Keratinocyte (primary cell): ENCODE data around the gene CORO1C. TPM values are rescaled to one million over a fixed set of nuclear protein-coding genes. Genes with fewer than 3 reads are reported as not detected.

Experiments used
- DNase-seq: peaks from one replicate; pipeline ENCODE4 v3.0.0-alpha.2; 2011; ENCODE audit warnings: low read depth, missing footprints, low spot score
- FAIRE-seq: peaks from 2 replicates; lab custom pipeline; 2011; peaks lifted over from hg19 to GRCh38; lab: Jason Lieb, UNC
- H2AFZ ChIP-seq: 2 replicates; pipeline ENCODE4 v1.6.0; 2012; ENCODE audit warnings: low read length, control low read depth, inconsistent platforms; ENCODE audit not compliant: control insufficient read depth
- H3K27ac ChIP-seq: 2 replicates; pipeline ENCODE4 v1.5.1; 2011; ENCODE audit warnings: low read length; ENCODE audit not compliant: control insufficient read depth, insufficient read depth
- H3K27me3 ChIP-seq: 3 replicates; pipeline ENCODE4 v1.6.0; 2011; ENCODE audit warnings: low read length; ENCODE audit not compliant: control insufficient read depth, insufficient read depth; ENCODE audit errors: extremely low read depth
- H3K36me3 ChIP-seq, 2 experiments: 2 replicates in 1 of 2; 3 replicates in 1 of 2; pipeline ENCODE4 v1.5.1; 2011; ENCODE audit warnings: low read length in 2 of 2, mild to moderate bottlenecking in 1 of 2; ENCODE audit not compliant: control insufficient read depth in 2 of 2, insufficient read depth in 2 of 2; ENCODE audit errors: extremely low read depth in 1 of 2
- H3K4me1 ChIP-seq: 3 replicates; pipeline ENCODE4 v1.5.1; 2011; ENCODE audit warnings: low read length; ENCODE audit not compliant: control insufficient read depth, insufficient read depth; ENCODE audit errors: extremely low read depth
- H3K4me2 ChIP-seq: 3 replicates; pipeline ENCODE4 v1.6.0; 2011; ENCODE audit warnings: low read depth, low read length; ENCODE audit not compliant: control insufficient read depth, insufficient read depth; ENCODE audit errors: extremely low read depth
- H3K4me3 ChIP-seq, 3 experiments: fragments of 200-600 bp in 1 of 3; sonication (generic) in 1 of 3; 2 replicates in 2 of 3; 3 replicates in 1 of 3; pipeline ENCODE4 v1.5.1; 2011 to 2016; ENCODE audit warnings: low read length in 3 of 3, mild to moderate bottlenecking in 3 of 3, control low read depth in 2 of 3, inconsistent platforms in 1 of 3, low read depth in 1 of 3, mixed read lengths in 1 of 3, mixed run types in 1 of 3, moderate library complexity in 1 of 3; ENCODE audit not compliant: control insufficient read depth in 2 of 3, insufficient read depth in 2 of 3; ENCODE audit errors: extremely low read depth in 1 of 3
- H3K79me2 ChIP-seq: 2 replicates; pipeline ENCODE4 v1.6.0; 2012; ENCODE audit warnings: low read length; ENCODE audit not compliant: control insufficient read depth, insufficient read depth
- H3K9ac ChIP-seq: 3 replicates; pipeline ENCODE4 v1.6.0; 2011; ENCODE audit warnings: low read length; ENCODE audit not compliant: control insufficient read depth, insufficient read depth; ENCODE audit errors: extremely low read depth
- H3K9me1 ChIP-seq: 3 replicates; pipeline ENCODE4 v1.6.0; 2011; ENCODE audit warnings: low read length; ENCODE audit not compliant: control insufficient read depth, insufficient read depth; ENCODE audit errors: extremely low read depth
- H3K9me3 ChIP-seq: 2 replicates; pipeline ENCODE4 v1.5.1; 2012; ENCODE audit warnings: low read depth, low read length; ENCODE audit not compliant: control insufficient read depth
- H4K20me1 ChIP-seq: 3 replicates; pipeline ENCODE4 v1.6.0; 2011; ENCODE audit warnings: low read length; ENCODE audit not compliant: control insufficient read depth, insufficient read depth; ENCODE audit errors: extremely low read depth
- CTCF ChIP-seq, 3 experiments: IDR thresholded peaks in 1 of 3; conservative IDR thresholded peaks in 1 of 3; optimal IDR thresholded peaks in 1 of 3; 2 replicates in 2 of 3; 3 replicates in 1 of 3; pipeline versions ENCODE3 to v1.5.1; 2011; ENCODE audit warnings: low read length in 3 of 3, mild to moderate bottlenecking in 3 of 3, moderate library complexity in 2 of 3, control low read depth in 1 of 3, inconsistent platforms in 1 of 3; ENCODE audit not compliant: insufficient read depth in 2 of 3; ENCODE audit errors: extremely low read depth in 1 of 3
- EZH2 ChIP-seq: IDR thresholded peaks from one replicate; pipeline ENCODE4 v1.6.1; 2012; ENCODE audit warnings: inconsistent platforms, mild to moderate bottlenecking, low read length, moderate library complexity
- dilution Hi-C: fragments of 300-500 bp; cut with MboI; formaldehyde crosslinking; loops from one replicate; pipeline ENCODE4 v1.7.0; 2020; ENCODE audit warnings: low sequenced_read_pairs; ENCODE audit not compliant: extremely low pct_ligation_motif_present
- polyA plus RNA-seq, 5 experiments: library from polyadenylated mRNA; depleted of rRNA in 3 of 5; stranded (reverse) in 3 of 5; stranded (forward) in 1 of 5; unstranded in 1 of 5; fragments of >200 nt; gene quantifications; 1 replicate in 1 of 5; 2 replicates in 3 of 5; 3 replicates in 1 of 5; pipeline versions ENCODE4 v1.2.1 to v1.2.3, GENCODE V29; 2011 to 2012; ENCODE audit warnings: missing spikeins in 2 of 5, low read depth in 1 of 5, low replicate concordance in 1 of 5

The CORO1C gene
- polyA plus RNA-seq, 1 donor (not counting 4 experiments of a cell fraction or from before 2014, with no cell fraction given) = 283 TPM

DNA sequence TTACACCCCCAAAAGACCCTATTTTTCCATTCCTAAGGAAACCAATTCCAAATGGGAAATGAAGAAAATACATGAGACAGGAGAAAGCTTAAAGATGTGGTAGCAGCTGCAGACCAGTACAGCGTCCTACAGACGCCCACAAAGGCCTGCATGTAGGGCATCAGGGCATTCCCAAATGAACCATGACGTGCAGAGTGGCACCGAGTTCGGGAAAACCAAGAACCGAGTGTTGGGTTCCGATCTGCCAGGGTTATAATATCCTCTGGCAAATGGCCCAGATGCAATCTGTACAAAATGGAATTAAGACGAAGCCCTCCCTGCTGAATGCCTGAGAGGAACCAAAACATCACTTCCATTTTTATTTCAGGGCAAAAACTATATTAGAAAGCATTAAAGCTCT is 63.3 kb downstream of the CORO1C start:
- H3K4me3 ChIP-seq = no peak overlapping the region
- H3K27ac ChIP-seq = no peak overlapping the region
- peaks cover 5 to 9% of the 10 kb centered on the region in 2 experiments for H3K36me3 ChIP-seq
- no peaks in the 10 kb centered on the region for H3K9me3 ChIP-seq
- H3K4me2 ChIP-seq = no peak overlapping the region
- DNase-seq (no peak), FAIRE-seq (no peak)
- no peak overlapping the region for H3K9ac ChIP-seq
- dilution Hi-C loops = loop anchor here (10.0 kb wide), 1 partner anchor 437 kb away; no protein-coding TSS in a partner anchor
- H4K20me1 ChIP-seq = peaks cover 6% of the 10 kb centered on the region
- H3K9me1 ChIP-seq = no peaks in the 10 kb centered on the region
- no peak overlapping the region for H2AFZ ChIP-seq
- TF ChIP-seq EZH2 = no peak
- H3K4me1 ChIP-seq = peaks cover 19% of the 10 kb centered on the region
- peaks cover 81% of the 10 kb centered on the region for H3K79me2 ChIP-seq
- no peaks in the 10 kb centered on the region for H3K27me3 ChIP-seq

- no peak for TF ChIP-seq EZH2
- no peak for TF ChIP-seq CTCF (optimal IDR thresholded peaks at IDR 0.05 in 1 of 3, IDR thresholded peaks at IDR 0.05 in 1 of 3, conservative IDR thresholded peaks at IDR 0.05 in 1 of 3; ENCODE audit: extremely low read depth in 1 of 3, insufficient read depth in 2 of 3, low read length in 3 of 3)
- no peaks in the 10 kb centered on the region for H3K9me3 ChIP-seq
- H2AFZ ChIP-seq = no peak overlapping the region
- peaks cover 80% of the 10 kb centered on the region for H3K79me2 ChIP-seq
- no peaks in the 10 kb centered on the region for H3K9me1 ChIP-seq
- DNase-seq = no peak
- peaks cover 6% of the 10 kb centered on the region for H4K20me1 ChIP-seq
- H3K36me3 ChIP-seq = peaks cover 2 to 9% of the 10 kb centered on the region in 2 experiments
- no peak overlapping the region for H3K27ac ChIP-seq
- H3K4me2 ChIP-seq = no peak overlapping the region
- H3K27me3 ChIP-seq = no peaks in the 10 kb centered on the region
- FAIRE-seq = no peak
- H3K9ac ChIP-seq = no peak overlapping the region
- H3K4me3 ChIP-seq = no peak overlapping the region
- dilution Hi-C loops = loop anchor here (10.0 kb wide), 1 partner anchor 437 kb away; no protein-coding TSS in a partner anchor
- peaks cover 19% of the 10 kb centered on the region for H3K4me1 ChIP-seq
Measured at GRCh38 chr12:108667349-108667748, 64.0 kb downstream of the CORO1C start.

GRCh38 chr12:108666401-108666881 is 64.9 kb downstream of the CORO1C start:
- no peak for DNase-seq
- Histone ChIP-seq H3K4me3 (no peak overlapping the region), H3K27ac (no peak overlapping the region), H4K20me1 (peaks cover 2% of the 10 kb centered on the region), H3K9me1 (no peaks in the 10 kb centered on the region), H3K79me2 (peaks cover 81% of the 10 kb centered on the region), H3K9me3 (no peaks in the 10 kb centered on the region), H2AFZ (no peak overlapping the region), H3K36me3 (peaks cover 5 to 15% of the 10 kb centered on the region in 2 experiments), H3K4me2 (no peak overlapping the region), H3K27me3 (no peaks in the 10 kb centered on the region), H3K4me1 (peaks cover 19% of the 10 kb centered on the region), H3K9ac (no peak overlapping the region)
- dilution Hi-C loops = loop anchor here (10.0 kb wide), 1 partner anchor 438 kb away; no protein-coding TSS in a partner anchor
- TF ChIP-seq CTCF (optimal IDR thresholded peaks at IDR 0.05 in 1 of 3, IDR thresholded peaks at IDR 0.05 in 1 of 3, conservative IDR thresholded peaks at IDR 0.05 in 1 of 3; ENCODE audit: extremely low read depth in 1 of 3, insufficient read depth in 2 of 3, low read length in 3 of 3) (no peak), EZH2 (no peak)
- no peak for FAIRE-seq
